ENCODE results near the gene SIGLEC8. TPM values are rescaled to one million over a fixed set of nuclear protein-coding genes. Genes with fewer than 3 reads are reported as not detected.
"Not testable (repeated sequence)": the region's sequence is repeated elsewhere in the genome, so short reads cannot be mapped to it uniquely, and the experiment has no call there.

SIGLEC8 gene
- total RNA-seq, 2 donors from 2014 or later, result not detected

- H3K36me3 Mint-ChIP-seq (ENCODE audit: insufficient read depth in 2 of 2), result no peaks in the 10 kb centered on the region
- no peak overlapping the region for H3K27ac Mint-ChIP-seq
- DNase-seq, result no peak
- peaks cover 23% of the 10 kb centered on the region for H3K4me1 Mint-ChIP-seq (ENCODE audit: low read depth)
- no peaks in the 10 kb centered on the region for H3K9me3 Mint-ChIP-seq
- H3K4me3 Mint-ChIP-seq, result no peak overlapping the region
- ATAC-seq (replicated peaks in 1 of 2), result no peak
- no peaks in the 10 kb centered on the region for H3K27me3 Mint-ChIP-seq (ENCODE audit: low read depth)
Measured at GRCh38 chr19:51427201-51427600, 31.1 kb downstream of the SIGLEC8 start.

- H3K9me3 Mint-ChIP-seq, result no peaks in the 10 kb centered on the region
- H3K36me3 Mint-ChIP-seq (ENCODE audit: insufficient read depth in 2 of 2), result peaks cover 0 to 2% of the 10 kb centered on the region in 2 donors
- H3K27me3 Mint-ChIP-seq (ENCODE audit: low read depth), result peaks cover 21% of the 10 kb centered on the region
- peak; percentile 50 to 57 for ATAC-seq (replicated peaks in 1 of 2)
- DNase-seq, result peak; percentile 89 to 94
- H3K4me1 Mint-ChIP-seq (ENCODE audit: low read depth), result peaks cover 43% of the 10 kb centered on the region
- peak overlapping the region; percentile 47 to 63 for H3K4me3 Mint-ChIP-seq
- no peak overlapping the region for H3K27ac Mint-ChIP-seq
Measured at GRCh38 chr19:51422053-51422448, 36.2 kb downstream of the SIGLEC8 start.

- H3K27me3 Mint-ChIP-seq (ENCODE audit: low read depth), result peaks cover 21% of the 10 kb centered on the region
- no peaks in the 10 kb centered on the region for H3K9me3 Mint-ChIP-seq
- ATAC-seq (replicated peaks in 1 of 2), result peak in 1 of 2 donors; percentile 4
- peak overlapping the region; percentile 47 to 63 for H3K4me3 Mint-ChIP-seq
- no peak overlapping the region for H3K27ac Mint-ChIP-seq
- peaks cover 0 to 2% of the 10 kb centered on the region in 2 donors for H3K36me3 Mint-ChIP-seq (ENCODE audit: insufficient read depth in 2 of 2)
- DNase-seq, result no peak
- peaks cover 45% of the 10 kb centered on the region for H3K4me1 Mint-ChIP-seq (ENCODE audit: low read depth)
Measured at GRCh38 chr19:51421229-51422052, 36.8 kb downstream of the SIGLEC8 start.

- H3K36me3 Mint-ChIP-seq (ENCODE audit: insufficient read depth in 2 of 2); DNase-seq; ATAC-seq (replicated peaks in 1 of 2); H3K9me3 Mint-ChIP-seq; H3K4me3 Mint-ChIP-seq; H3K27ac Mint-ChIP-seq: not testable (repeated sequence)
- H3K27me3 Mint-ChIP-seq (ENCODE audit: low read depth), result peaks cover 21% of the 10 kb centered on the region
- peaks cover 45% of the 10 kb centered on the region for H3K4me1 Mint-ChIP-seq (ENCODE audit: low read depth)
Measured at GRCh38 chr19:51420511-51420910, 37.7 kb downstream of the SIGLEC8 start.

GRCh38 chr19:51418707-51419106 lies 39.5 kb downstream of the SIGLEC8 start:
- Mint-ChIP-seq H3K4me3 (peak overlapping the region; percentile 34 to 42), H3K9me3 (no peaks in the 10 kb centered on the region), H3K36me3 (ENCODE audit: insufficient read depth in 2 of 2) (peaks cover 0 to 2% of the 10 kb centered on the region in 2 donors), H3K27me3 (ENCODE audit: low read depth) (peaks cover 21% of the 10 kb centered on the region), H3K4me1 (ENCODE audit: low read depth) (peaks cover 37% of the 10 kb centered on the region), H3K27ac (no peak overlapping the region)
- ATAC-seq (replicated peaks in 1 of 2), result peak; percentile 61 to 62
- DNase-seq, result peak; percentile 29 to 35

GRCh38 chr19:51417810-51418157 lies 40.5 kb downstream of the SIGLEC8 start:
- H3K4me3 Mint-ChIP-seq, result peak overlapping the region; percentile 66 to 78
- H3K9me3 Mint-ChIP-seq, result no peaks in the 10 kb centered on the region
- H3K4me1 Mint-ChIP-seq (ENCODE audit: low read depth), result peaks cover 37% of the 10 kb centered on the region
- H3K36me3 Mint-ChIP-seq (ENCODE audit: insufficient read depth in 2 of 2), result peaks cover 0 to 2% of the 10 kb centered on the region in 2 donors
- H3K27ac Mint-ChIP-seq, result no peak overlapping the region
- H3K27me3 Mint-ChIP-seq (ENCODE audit: low read depth), result peaks cover 21% of the 10 kb centered on the region
- ATAC-seq (replicated peaks in 1 of 2), result no peak
- DNase-seq, result no peak

- Mint-ChIP-seq H3K4me1 (ENCODE audit: low read depth) (peaks cover 33% of the 10 kb centered on the region), H3K27me3 (ENCODE audit: low read depth) (peaks cover 21% of the 10 kb centered on the region), H3K4me3 (peak within 1 kb of the TSS; percentile 66 to 78), H3K9me3 (no peaks in the 10 kb centered on the region), H3K36me3 (ENCODE audit: insufficient read depth in 2 of 2) (peaks cover 0 to 2% of the 10 kb centered on the region in 2 donors), H3K27ac (no peak within 1 kb of the TSS)
- DNase-seq (peak; percentile 62 to 70), ATAC-seq (replicated peaks in 1 of 2) (peak; percentile 76 to 79)
Measured at GRCh38 chr19:51417107-51417809, 41.0 kb downstream of the SIGLEC8 start, which contains the start of gene SIGLEC10. TSS of gene SIGLEC10 (minus strand) at chr19:51417642. CDS start at chr19:51417581, 61 bp downstream.

GRCh38 chr19:51416422-51416821 lies 41.8 kb downstream of the SIGLEC8 start:
- not testable (repeated sequence) for H3K9me3 Mint-ChIP-seq; H3K36me3 Mint-ChIP-seq (ENCODE audit: insufficient read depth in 2 of 2); ATAC-seq (replicated peaks in 1 of 2); H3K4me3 Mint-ChIP-seq; H3K27ac Mint-ChIP-seq; DNase-seq
- H3K4me1 Mint-ChIP-seq (ENCODE audit: low read depth), result peaks cover 29% of the 10 kb centered on the region
- H3K27me3 Mint-ChIP-seq (ENCODE audit: low read depth), result peaks cover 21% of the 10 kb centered on the region

GRCh38 chr19:51415187-51415586 lies 43.1 kb downstream of the SIGLEC8 start:
- no peak overlapping the region for H3K27ac Mint-ChIP-seq
- H3K9me3 Mint-ChIP-seq, result no peaks in the 10 kb centered on the region
- peaks cover 15% of the 10 kb centered on the region for H3K27me3 Mint-ChIP-seq (ENCODE audit: low read depth)
- H3K4me1 Mint-ChIP-seq (ENCODE audit: low read depth), result peaks cover 29% of the 10 kb centered on the region
- no peak overlapping the region for H3K4me3 Mint-ChIP-seq
- DNase-seq (no peak), ATAC-seq (replicated peaks in 1 of 2) (no peak)
- H3K36me3 Mint-ChIP-seq (ENCODE audit: insufficient read depth in 2 of 2), result peaks cover 0 to 2% of the 10 kb centered on the region in 2 donors

GRCh38 chr19:51410950-51411748 lies 47.1 kb downstream of the SIGLEC8 start:
- no peak for ATAC-seq (replicated peaks in 1 of 2)
- no peaks in the 10 kb centered on the region for H3K9me3 Mint-ChIP-seq
- peaks cover 15% of the 10 kb centered on the region for H3K4me1 Mint-ChIP-seq (ENCODE audit: low read depth)
- H3K27me3 Mint-ChIP-seq (ENCODE audit: low read depth), result peaks cover 29% of the 10 kb centered on the region
- H3K4me3 Mint-ChIP-seq, result no peak overlapping the region
- no peak for DNase-seq
- no peaks in the 10 kb centered on the region for H3K36me3 Mint-ChIP-seq (ENCODE audit: insufficient read depth in 2 of 2)
- H3K27ac Mint-ChIP-seq, result no peak overlapping the region

- DNase-seq, result peak; percentile 23 to 32
- Mint-ChIP-seq H3K27me3 (ENCODE audit: low read depth) (peaks cover 34% of the 10 kb centered on the region), H3K36me3 (ENCODE audit: insufficient read depth in 2 of 2) (peaks cover 6 to 9% of the 10 kb centered on the region in 2 donors), H3K4me1 (ENCODE audit: low read depth) (peaks cover 15% of the 10 kb centered on the region), H3K27ac (no peak overlapping the region), H3K9me3 (peaks cover 0 to 3% of the 10 kb centered on the region in 2 donors), H3K4me3 (no peak overlapping the region)
- peak; percentile 70 to 80 for ATAC-seq (replicated peaks in 1 of 2)
Measured at GRCh38 chr19:51407511-51408131, 50.6 kb downstream of the SIGLEC8 start.

GRCh38 chr19:51402117-51402516 lies 56.1 kb downstream of the SIGLEC8 start:
- no peak overlapping the region for H3K27ac Mint-ChIP-seq

More at GRCh38 chr19:51402117-51402516, 56.1 kb downstream of the SIGLEC8 start:
- Mint-ChIP-seq H3K36me3 (ENCODE audit: insufficient read depth in 2 of 2) (peaks cover 15 to 21% of the 10 kb centered on the region in 2 donors), H3K4me3 (no peak overlapping the region), H3K27me3 (ENCODE audit: low read depth) (peaks cover 8% of the 10 kb centered on the region), H3K9me3 (peaks cover 6 to 11% of the 10 kb centered on the region in 2 donors), H3K4me1 (ENCODE audit: low read depth) (peaks cover 11% of the 10 kb centered on the region)
- DNase-seq (no peak), ATAC-seq (replicated peaks in 1 of 2) (no peak)
